DND-41 (cell line): ENCODE measurements around the gene BMP4.

Experiments used
- ATAC-seq: fragments of 200-7000 bp; cut with Tn5 transposase; 3 replicates; pipeline ENCODE4 v1.9.1; 2021; ENCODE audit warnings: low read depth; ENCODE audit not compliant: insufficient read depth
- DNase-seq: peaks from one replicate; pipeline ENCODE4 v3.0.0-alpha.2; 2020
- H2AFZ ChIP-seq: 2 replicates; pipeline ENCODE4 v1.6.0; 2012; ENCODE audit warnings: low read depth, low read length
- H3K27ac ChIP-seq: 2 replicates; pipeline ENCODE4 v1.5.1; 2012; ENCODE audit warnings: low read length, inconsistent platforms
- H3K27me3 ChIP-seq: fragments of 200-600 bp; sonication (generic); 2 replicates; pipeline ENCODE4 v1.6.0; 2012; ENCODE audit warnings: low read length, mild to moderate bottlenecking, inconsistent platforms; ENCODE audit not compliant: insufficient read depth, poor library complexity
- H3K36me3 ChIP-seq: 2 replicates; pipeline ENCODE4 v1.5.1; 2012; ENCODE audit warnings: low read length, inconsistent platforms; ENCODE audit not compliant: insufficient read depth
- H3K4me1 ChIP-seq: 2 replicates; pipeline ENCODE4 v1.5.1; 2012; ENCODE audit warnings: mild to moderate bottlenecking, low read length; ENCODE audit not compliant: insufficient read depth
- H3K4me2 ChIP-seq: 2 replicates; pipeline ENCODE4 v1.6.0; 2012; ENCODE audit warnings: mild to moderate bottlenecking, moderate library complexity, low read length, inconsistent platforms; ENCODE audit not compliant: insufficient read depth
- H3K4me3 ChIP-seq, 2 experiments: fragments of 200-600 bp in 1 of 2; shearing (Covaris generic) in 1 of 2; 2 replicates each; pipeline ENCODE4 v1.5.1; 2012 to 2016; ENCODE audit warnings: inconsistent platforms in 2 of 2, low read length in 2 of 2, mild to moderate bottlenecking in 2 of 2, low read depth in 1 of 2, moderate library complexity in 1 of 2
- H3K79me2 ChIP-seq: 2 replicates; pipeline ENCODE4 v1.6.0; 2012; ENCODE audit warnings: low read length, inconsistent platforms; ENCODE audit not compliant: insufficient read depth
- H3K9ac ChIP-seq: 2 replicates; pipeline ENCODE4 v1.6.0; 2012; ENCODE audit warnings: low read depth, mild to moderate bottlenecking, inconsistent platforms, low read length, moderate library complexity
- H3K9me3 ChIP-seq: 2 replicates; pipeline ENCODE4 v1.5.1; 2012; ENCODE audit warnings: low read length, moderate library complexity, mild to moderate bottlenecking, inconsistent platforms; ENCODE audit not compliant: insufficient read depth, severe bottlenecking
- H4K20me1 ChIP-seq: 2 replicates; pipeline ENCODE4 v1.6.0; 2012; ENCODE audit warnings: low read length; ENCODE audit not compliant: insufficient read depth
- EZH2 ChIP-seq: IDR thresholded peaks from 3 replicates; pipeline ENCODE4 v1.6.1; 2012; ENCODE audit warnings: borderline replicate concordance, low read depth, mild to moderate bottlenecking, moderate library complexity, low read length, inconsistent platforms; ENCODE audit not compliant: severe bottlenecking
- TF ChIP-seq, protein P1 (sequence below): IDR thresholded peaks from 2 replicates; pipeline ENCODE4 v1.5.1; 2012; ENCODE audit warnings: borderline replicate concordance, low read length, moderate library complexity, mild to moderate bottlenecking; ENCODE audit not compliant: poor library complexity, severe bottlenecking; ENCODE audit errors: extremely low read depth

BMP4 gene

DNA sequence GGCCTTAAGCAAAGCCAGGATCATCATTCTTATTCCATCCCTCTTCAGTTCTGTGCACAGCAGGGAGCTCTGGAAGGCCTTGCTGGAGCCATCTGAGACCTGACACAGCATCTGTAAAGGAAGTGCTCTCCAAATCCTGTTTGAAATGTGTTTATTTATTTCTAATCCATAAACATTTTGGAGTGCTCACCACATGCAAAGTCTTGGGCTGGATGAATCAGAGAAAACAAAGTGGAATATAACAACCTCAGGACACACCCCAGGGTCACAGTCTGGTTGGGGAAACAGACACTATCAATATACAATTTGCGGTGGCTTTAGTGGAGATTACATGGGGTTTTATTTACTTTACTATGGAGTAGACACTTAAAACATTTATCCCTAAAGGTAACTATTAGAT lies 54.3 kb downstream of the BMP4 start:
- Histone ChIP-seq H3K4me2 (no peak overlapping the region), H3K4me1 (no peaks in the 10 kb centered on the region), H3K79me2 (no peaks in the 10 kb centered on the region), H3K27ac (no peak overlapping the region), H3K9ac (no peak overlapping the region), H2AFZ (no peak overlapping the region), H3K27me3 (no peaks in the 10 kb centered on the region), H4K20me1 (no peaks in the 10 kb centered on the region), H3K4me3 (no peak overlapping the region), H3K9me3 (peaks cover 11% of the 10 kb centered on the region), H3K36me3 (no peaks in the 10 kb centered on the region)
- DNase-seq (no peak), ATAC-seq (no peak)
- TF ChIP-seq, protein P1, sequence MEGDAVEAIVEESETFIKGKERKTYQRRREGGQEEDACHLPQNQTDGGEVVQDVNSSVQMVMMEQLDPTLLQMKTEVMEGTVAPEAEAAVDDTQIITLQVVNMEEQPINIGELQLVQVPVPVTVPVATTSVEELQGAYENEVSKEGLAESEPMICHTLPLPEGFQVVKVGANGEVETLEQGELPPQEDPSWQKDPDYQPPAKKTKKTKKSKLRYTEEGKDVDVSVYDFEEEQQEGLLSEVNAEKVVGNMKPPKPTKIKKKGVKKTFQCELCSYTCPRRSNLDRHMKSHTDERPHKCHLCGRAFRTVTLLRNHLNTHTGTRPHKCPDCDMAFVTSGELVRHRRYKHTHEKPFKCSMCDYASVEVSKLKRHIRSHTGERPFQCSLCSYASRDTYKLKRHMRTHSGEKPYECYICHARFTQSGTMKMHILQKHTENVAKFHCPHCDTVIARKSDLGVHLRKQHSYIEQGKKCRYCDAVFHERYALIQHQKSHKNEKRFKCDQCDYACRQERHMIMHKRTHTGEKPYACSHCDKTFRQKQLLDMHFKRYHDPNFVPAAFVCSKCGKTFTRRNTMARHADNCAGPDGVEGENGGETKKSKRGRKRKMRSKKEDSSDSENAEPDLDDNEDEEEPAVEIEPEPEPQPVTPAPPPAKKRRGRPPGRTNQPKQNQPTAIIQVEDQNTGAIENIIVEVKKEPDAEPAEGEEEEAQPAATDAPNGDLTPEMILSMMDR: no peak
- TF ChIP-seq EZH2: no peak

DNA sequence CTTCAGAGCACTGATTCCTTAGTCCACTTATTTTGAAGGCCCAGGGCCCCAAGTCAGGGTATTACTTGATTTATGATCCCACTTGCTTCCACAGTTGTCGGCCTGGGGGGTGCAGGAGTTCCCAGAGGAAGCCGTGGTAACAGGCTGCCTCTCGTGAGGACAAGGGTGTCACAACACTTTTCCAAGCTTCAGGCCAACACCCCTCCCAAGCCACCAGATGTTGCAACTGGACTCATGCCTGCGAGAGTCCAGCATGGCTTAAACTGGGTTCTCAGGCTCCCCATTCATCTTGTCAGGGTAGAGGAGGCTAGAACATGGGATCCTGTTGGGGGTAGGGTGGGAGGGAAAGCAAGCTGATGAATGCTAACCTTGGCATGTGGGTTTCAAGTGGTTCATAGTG lies 56.1 kb downstream of the BMP4 start:
- Histone ChIP-seq H3K79me2 (no peaks in the 10 kb centered on the region), H3K27me3 (no peaks in the 10 kb centered on the region), H3K36me3 (no peaks in the 10 kb centered on the region), H4K20me1 (no peaks in the 10 kb centered on the region), H3K4me2 (no peak overlapping the region), H3K4me1 (no peaks in the 10 kb centered on the region), H2AFZ (no peak overlapping the region), H3K9ac (no peak overlapping the region), H3K9me3 (peaks cover 2% of the 10 kb centered on the region), H3K4me3 (no peak overlapping the region), H3K27ac (no peak overlapping the region)
- no peak for TF ChIP-seq EZH2
- TF ChIP-seq, protein P1: no peak
- no peak for ATAC-seq
- DNase-seq: no peak
